IMR-90 (cell line): ENCODE results near the gene NEGR1. TPM values are rescaled to one million over a fixed set of nuclear protein-coding genes. Genes with fewer than 3 reads are reported as not detected.

Source experiments
- ATAC-seq: fragments of 200-7000 bp; cut with Tn5 transposase; 2 replicates; pipeline ENCODE4 v1.9.1; 2020; ENCODE audit warnings: low read depth, mild to moderate bottlenecking, moderate library complexity
- BruUV-seq: library from RNA; stranded (reverse); fragments of 400-500 nt; replicated peaks from 2 replicates; lab custom pipeline; 2021; lab: Mats Ljungman, UMichigan
- CTCF ChIA-PET: fragments of 300-600 bp; formaldehyde crosslinking; extraction: SDS; loops from one replicate; lab custom pipeline; 2021; ENCODE audit warnings: antibody characterized with exemption; lab: Yijun Ruan, JAX
- POLR2A ChIA-PET: fragments of 300-600 bp; sonication (Branson Sonifier 250); formaldehyde crosslinking; loops from one replicate; lab custom pipeline; 2022; ENCODE audit warnings: antibody characterized with exemption; ENCODE audit not compliant: unreplicated experiment; lab: Charles Lee
- DNase-seq: peaks from one replicate; pipeline ENCODE4 v3.0.0; 2013
- H2AFZ ChIP-seq: replicated peaks from 2 replicates; pipeline ENCODE3; 2013; ENCODE audit warnings: low read length, mild to moderate bottlenecking; ENCODE audit not compliant: poor library complexity
- H2AK5ac ChIP-seq: 2 replicates; pipeline ENCODE4 v1.6.1; 2013; ENCODE audit warnings: low read depth, low read length, inconsistent platforms
- H2AK9ac ChIP-seq: replicated peaks from 2 replicates; pipeline ENCODE3; 2013; ENCODE audit warnings: mild to moderate bottlenecking, low read depth, low read length, moderate library complexity; ENCODE audit not compliant: poor library complexity
- H2BK120ac ChIP-seq: 2 replicates; pipeline ENCODE4 v1.6.1; 2013; ENCODE audit warnings: low read depth, low read length, inconsistent platforms
- H2BK15ac ChIP-seq: 3 replicates; pipeline ENCODE4 v1.6.1; 2013; ENCODE audit warnings: low read depth, low read length, inconsistent platforms
- H2BK20ac ChIP-seq: 2 replicates; pipeline ENCODE4 v1.6.1; 2013; ENCODE audit warnings: low read depth, mild to moderate bottlenecking, inconsistent platforms, low read length, moderate library complexity
- H2BK5ac ChIP-seq: 2 replicates; pipeline ENCODE4 v1.6.1; 2013; ENCODE audit warnings: mild to moderate bottlenecking, low read depth, low read length, inconsistent platforms; ENCODE audit not compliant: poor library complexity, severe bottlenecking
- H3K14ac ChIP-seq: replicated peaks from 2 replicates; pipeline ENCODE4 v1.6.1; 2013; ENCODE audit warnings: low read depth, low read length, inconsistent platforms
- H3K18ac ChIP-seq: 2 replicates; pipeline ENCODE4 v1.6.1; 2013; ENCODE audit warnings: low read depth, low read length, control low read depth
- H3K23ac ChIP-seq: 2 replicates; pipeline ENCODE4 v1.6.1; 2013; ENCODE audit warnings: low read depth, low read length, inconsistent platforms
- H3K27ac ChIP-seq: 2 replicates; pipeline ENCODE4 v1.5.1; 2013; ENCODE audit warnings: mild to moderate bottlenecking, control low read depth, low read length; ENCODE audit not compliant: insufficient read depth
- H3K27me3 ChIP-seq: 2 replicates; pipeline ENCODE4 v1.6.1; 2013; ENCODE audit warnings: low read length; ENCODE audit not compliant: control insufficient read depth, insufficient read depth
- H3K36me3 ChIP-seq: 2 replicates; pipeline ENCODE4 v1.6.1; 2013; ENCODE audit warnings: low read length, mixed read lengths; ENCODE audit not compliant: control insufficient read depth, insufficient read depth
- H3K4ac ChIP-seq: 2 replicates; pipeline ENCODE4 v1.6.1; 2013; ENCODE audit warnings: low read depth, low read length, inconsistent platforms
- H3K4me1 ChIP-seq: 2 replicates; pipeline ENCODE4 v1.6.1; 2013; ENCODE audit warnings: low read length, mixed read lengths; ENCODE audit not compliant: control insufficient read depth, insufficient read depth
- H3K4me2 ChIP-seq: 2 replicates; pipeline ENCODE4 v1.6.1; 2013; ENCODE audit warnings: low read depth, mild to moderate bottlenecking, control low read depth, low read length, moderate library complexity
- H3K4me3 ChIP-seq: 2 replicates; pipeline ENCODE4 v1.5.1; 2013; ENCODE audit warnings: low read depth, mild to moderate bottlenecking, control low read depth, low read length, moderate library complexity; ENCODE audit not compliant: insufficient read depth
- H3K56ac ChIP-seq: 2 replicates; pipeline ENCODE4 v1.6.1; 2013; ENCODE audit warnings: low read length, inconsistent platforms; ENCODE audit not compliant: insufficient read depth; ENCODE audit errors: extremely low read depth
- H3K79me1 ChIP-seq, 2 experiments: 2 replicates each; pipeline ENCODE4 v1.6.1; 2013; ENCODE audit warnings: low read length in 2 of 2, inconsistent platforms in 1 of 2, low read depth in 1 of 2
- H3K9ac ChIP-seq: 2 replicates; pipeline ENCODE4 v1.6.1; 2013; ENCODE audit warnings: low read depth, low read length, control low read depth
- H3K9me1 ChIP-seq: 2 replicates; pipeline ENCODE4 v1.6.1; 2013; ENCODE audit warnings: low read length, inconsistent platforms; ENCODE audit not compliant: insufficient read depth
- H3K9me3 ChIP-seq: 2 replicates; pipeline ENCODE4 v1.6.1; 2013; ENCODE audit warnings: low read length; ENCODE audit not compliant: control insufficient read depth, insufficient read depth
- H4K20me1 ChIP-seq: 2 replicates; pipeline ENCODE4 v1.6.1; 2013; ENCODE audit warnings: low read length, inconsistent platforms; ENCODE audit not compliant: insufficient read depth
- H4K5ac ChIP-seq: 2 replicates; pipeline ENCODE4 v1.6.1; 2013; ENCODE audit warnings: mild to moderate bottlenecking, low read depth, low read length, control low read depth
- H4K8ac ChIP-seq, 2 experiments: 2 replicates each; pipeline ENCODE4 v1.6.1; 2013; ENCODE audit warnings: low read depth in 2 of 2, low read length in 2 of 2, control low read depth in 1 of 2, inconsistent platforms in 1 of 2
- H4K91ac ChIP-seq: 2 replicates; pipeline ENCODE4 v1.6.1; 2013; ENCODE audit warnings: low read depth, low read length, inconsistent platforms; ENCODE audit not compliant: insufficient read depth
- BHLHE40 ChIP-seq: fragments of 150-350 bp; IDR thresholded peaks from 2 replicates; pipeline ENCODE4 v1.6.1; 2016; ENCODE audit warnings: mild to moderate bottlenecking, low read depth, low read length
- CEBPB ChIP-seq: IDR thresholded peaks from 2 replicates; pipeline ENCODE4 v1.6.1; 2012; ENCODE audit warnings: low read depth, low read length, improper control_type of control experiment
- FOS ChIP-seq: fragments of 150-350 bp; IDR thresholded peaks from 2 replicates; pipeline ENCODE4 v1.6.1; 2016; ENCODE audit warnings: low read depth, low read length
- MAZ ChIP-seq: IDR thresholded peaks from 2 replicates; pipeline ENCODE4 v1.6.1; 2012; ENCODE audit warnings: low read depth, mild to moderate bottlenecking, low read length, improper control_type of control experiment, moderate library complexity, borderline replicate concordance
- POLR2A ChIP-seq: IDR thresholded peaks from 2 replicates; pipeline ENCODE4 v1.6.1; 2012; ENCODE audit warnings: mild to moderate bottlenecking, low read depth, low read length
- RAD21 ChIP-seq: IDR thresholded peaks from 2 replicates; pipeline ENCODE4 v1.6.1; 2012; ENCODE audit warnings: low read length, improper control_type of control experiment
- RCOR1 ChIP-seq: IDR thresholded peaks from 2 replicates; pipeline ENCODE4 v1.6.1; 2012; ENCODE audit warnings: mild to moderate bottlenecking, low read length, improper control_type of control experiment; ENCODE audit not compliant: insufficient replicate concordance
- RFX5 ChIP-seq: IDR thresholded peaks from 2 replicates; pipeline ENCODE4 v1.8.0; 2012; ENCODE audit warnings: low read depth, mild to moderate bottlenecking, low read length, moderate library complexity
- SMC3 ChIP-seq: fragments of 150-350 bp; IDR thresholded peaks from 2 replicates; pipeline ENCODE4 v1.6.1; 2016; ENCODE audit warnings: low read depth, mild to moderate bottlenecking, antibody characterized with exemption, low read length, moderate library complexity
- WGBS, 2 experiments: methylation state at CpG; one replicate each; pipeline versions ENCODE4 v1.1.5 to v1.1.7; 2013; ENCODE audit warnings: missing lambda C conversion rate in 2 of 2; ENCODE audit not compliant: insufficient read length in 1 of 2; ENCODE audit errors: extremely low coverage in 2 of 2; 5-methylcytosine and 5-hydroxymethylcytosine counted together
- dilution Hi-C: fragments of 300-500 bp; cut with HindIII; formaldehyde crosslinking; loops from one replicate; pipeline ENCODE4 v1.14.3; 2018; ENCODE audit warnings: low sequenced_read_pairs; ENCODE audit not compliant: unreplicated experiment
- in situ Hi-C: fragments of 300-500 bp; cut with MboI; formaldehyde crosslinking; loops from 3 replicates; pipeline ENCODE4 v1.14.3; 2019; ENCODE audit warnings: low sequenced_read_pairs, inconsistent platforms, mixed read lengths
- intact Hi-C: fragments of 100-400 bp; cut with micrococcal nuclease; formaldehyde crosslinking; loops from 2 replicates; pipeline ENCODE4 v1.10.0; 2022
- polyA plus RNA-seq, 3 experiments: library from polyadenylated mRNA; depleted of rRNA; stranded (reverse); fragments of >200 nt; gene quantifications; 2 replicates each; pipeline ENCODE4 v1.2.3, GENCODE V29; 2012; ENCODE audit warnings: low replicate concordance in 1 of 3
- total RNA-seq: library from RNA; depleted of rRNA; stranded (reverse); fragments of >200 nt; gene quantifications from 2 replicates; pipeline ENCODE4 v1.2.3, GENCODE V29; 2012
- TF ChIP-seq, protein P1 (sequence below): conservative IDR thresholded peaks from 2 replicates; pipeline ENCODE4 v1.5.1; 2012; ENCODE audit warnings: mild to moderate bottlenecking, low read depth, low read length, improper control_type of control experiment
- TF ChIP-seq, protein P2 (sequence below): fragments of 150-350 bp; IDR thresholded peaks from 2 replicates; pipeline ENCODE4 v1.6.1; 2016; ENCODE audit warnings: low read depth, mild to moderate bottlenecking, low read length, moderate library complexity, borderline replicate concordance

The NEGR1 gene
- total and polyA plus RNA-seq, 2 of the 4 experiments (the other 2 are of a cell fraction): 5.1 to 9.1 TPM

DNA sequence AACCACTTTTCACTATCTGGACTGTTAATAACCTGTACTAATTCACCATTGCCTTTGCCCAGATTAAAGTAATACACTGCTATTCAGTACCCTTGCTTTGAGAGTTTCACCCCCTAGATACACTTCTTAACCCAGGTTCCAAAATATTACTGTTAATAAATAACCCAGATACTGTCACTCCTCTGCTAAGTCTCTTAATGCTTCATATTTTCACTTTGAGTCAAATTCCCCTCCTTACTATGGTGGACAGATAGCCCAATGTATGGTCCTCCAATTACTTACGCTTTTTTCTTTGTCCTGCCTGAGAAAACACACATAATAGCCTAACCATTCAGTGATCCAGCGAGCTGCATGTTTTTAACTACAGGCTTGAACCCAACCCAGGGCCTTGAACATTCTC lies 152.5 kb downstream of the NEGR1 start:
- DNase-seq: no peak
- H3K9me1 ChIP-seq: no peaks in the 10 kb centered on the region
- no TSS peak for BruUV-seq
- H2BK15ac ChIP-seq: no peak overlapping the region
- TF ChIP-seq CEBPB (no peak), MAZ (no peak), RAD21 (no peak), BHLHE40 (no peak), RFX5 (no peak), SMC3 (no peak), POLR2A (no peak), RCOR1 (no peak), FOS (no peak)
- TF ChIP-seq, protein P1, sequence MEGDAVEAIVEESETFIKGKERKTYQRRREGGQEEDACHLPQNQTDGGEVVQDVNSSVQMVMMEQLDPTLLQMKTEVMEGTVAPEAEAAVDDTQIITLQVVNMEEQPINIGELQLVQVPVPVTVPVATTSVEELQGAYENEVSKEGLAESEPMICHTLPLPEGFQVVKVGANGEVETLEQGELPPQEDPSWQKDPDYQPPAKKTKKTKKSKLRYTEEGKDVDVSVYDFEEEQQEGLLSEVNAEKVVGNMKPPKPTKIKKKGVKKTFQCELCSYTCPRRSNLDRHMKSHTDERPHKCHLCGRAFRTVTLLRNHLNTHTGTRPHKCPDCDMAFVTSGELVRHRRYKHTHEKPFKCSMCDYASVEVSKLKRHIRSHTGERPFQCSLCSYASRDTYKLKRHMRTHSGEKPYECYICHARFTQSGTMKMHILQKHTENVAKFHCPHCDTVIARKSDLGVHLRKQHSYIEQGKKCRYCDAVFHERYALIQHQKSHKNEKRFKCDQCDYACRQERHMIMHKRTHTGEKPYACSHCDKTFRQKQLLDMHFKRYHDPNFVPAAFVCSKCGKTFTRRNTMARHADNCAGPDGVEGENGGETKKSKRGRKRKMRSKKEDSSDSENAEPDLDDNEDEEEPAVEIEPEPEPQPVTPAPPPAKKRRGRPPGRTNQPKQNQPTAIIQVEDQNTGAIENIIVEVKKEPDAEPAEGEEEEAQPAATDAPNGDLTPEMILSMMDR: no peak
- TF ChIP-seq, protein P2, sequence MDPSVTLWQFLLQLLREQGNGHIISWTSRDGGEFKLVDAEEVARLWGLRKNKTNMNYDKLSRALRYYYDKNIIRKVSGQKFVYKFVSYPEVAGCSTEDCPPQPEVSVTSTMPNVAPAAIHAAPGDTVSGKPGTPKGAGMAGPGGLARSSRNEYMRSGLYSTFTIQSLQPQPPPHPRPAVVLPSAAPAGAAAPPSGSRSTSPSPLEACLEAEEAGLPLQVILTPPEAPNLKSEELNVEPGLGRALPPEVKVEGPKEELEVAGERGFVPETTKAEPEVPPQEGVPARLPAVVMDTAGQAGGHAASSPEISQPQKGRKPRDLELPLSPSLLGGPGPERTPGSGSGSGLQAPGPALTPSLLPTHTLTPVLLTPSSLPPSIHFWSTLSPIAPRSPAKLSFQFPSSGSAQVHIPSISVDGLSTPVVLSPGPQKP: no peak
- H3K27me3 ChIP-seq: no peaks in the 10 kb centered on the region
- H2BK120ac ChIP-seq: no peak overlapping the region
- no peaks in the 10 kb centered on the region for H4K20me1 ChIP-seq
- no peaks in the 10 kb centered on the region for H3K9me3 ChIP-seq
- ChIA-PET CTCF (no interaction called here), POLR2A (no interaction called here)
- no peak overlapping the region for H2AFZ ChIP-seq
- H2AK5ac ChIP-seq: no peak overlapping the region
- H3K4ac ChIP-seq: no peak overlapping the region
- no peaks in the 10 kb centered on the region for H3K79me1 ChIP-seq
- in situ Hi-C loops (no loop called here), dilution Hi-C loops (no loop called here), intact Hi-C loops (no loop called here)
- no peak overlapping the region for H3K14ac ChIP-seq
- H3K36me3 ChIP-seq: no peaks in the 10 kb centered on the region
- H3K9ac ChIP-seq: no peak overlapping the region
- H4K5ac ChIP-seq: no peak overlapping the region
- ATAC-seq: no peak
- no peak overlapping the region for H3K23ac ChIP-seq
- no peak overlapping the region for H4K91ac ChIP-seq
- no peak overlapping the region for H3K4me3 ChIP-seq
- H2AK9ac ChIP-seq: no peak overlapping the region
- H3K18ac ChIP-seq: no peak overlapping the region
- no peak overlapping the region for H3K27ac ChIP-seq
- no peaks in the 10 kb centered on the region for H3K4me1 ChIP-seq
- no CpG with 5 or more reads among the region's 2 CpGs for WGBS, 2 experiments
- H3K4me2 ChIP-seq: no peak overlapping the region
- no peak overlapping the region for H4K8ac ChIP-seq
- no peak overlapping the region for H2BK20ac ChIP-seq
- H3K56ac ChIP-seq: no peak overlapping the region
- no peak overlapping the region for H2BK5ac ChIP-seq
